Measurements from ENCODE around the gene USH1C.

- no peak for TF ChIP-seq CTCF (IDR thresholded peaks at IDR 0.05)
- TF ChIP-seq ZFX (IDR thresholded peaks at IDR 0.05; ENCODE audit: borderline replicate concordance): no peak
Observed at GRCh38 chr11:17541330-17541885, 2.8 kb downstream of the USH1C start.
